Breast epithelium (tissue), 4 donors: Measurements from ENCODE around the gene SLC1A7. TPM values are rescaled to one million over a fixed set of nuclear protein-coding genes. Genes with fewer than 3 reads are reported as not detected.

Experiments used
- DNase-seq, 2 donors: peaks; one replicate each; pipeline ENCODE4 v3.0.0-alpha.2; 2019; ENCODE audit warnings: low spot score in 2 of 2
- H3K27ac ChIP-seq, 2 donors: fragments of 200-600 bp; sonication (generic) in 1 of 2; one replicate each; pipeline ENCODE4 v1.5.1; 2016 to 2019; ENCODE audit warnings: mild to moderate bottlenecking in 1 of 2
- H3K27me3 ChIP-seq, 2 donors: fragments of 200-600 bp; sonication (generic) in 1 of 2; one replicate each; pipeline versions ENCODE4 v1.5.1 to v1.6.0; 2017 to 2019; ENCODE audit warnings: control low read depth in 1 of 2, mild to moderate bottlenecking in 1 of 2
- H3K36me3 ChIP-seq: fragments of 200-600 bp; one replicate; pipeline ENCODE4 v1.5.1; 2019
- H3K4me1 ChIP-seq, 2 donors: fragments of 200-600 bp; sonication (generic); one replicate each; pipeline ENCODE4 v1.5.1; 2016 to 2019; ENCODE audit warnings: control low read depth in 1 of 2
- H3K4me3 ChIP-seq, 3 donors: fragments of 200-600 bp; sonication (generic); 1 replicate in 2 of 3; 2 replicates in 1 of 3; pipeline ENCODE4 v1.5.1; 2016 to 2019; ENCODE audit warnings: mild to moderate bottlenecking in 3 of 3, moderate library complexity in 2 of 3
- H3K9me3 ChIP-seq, 2 donors: fragments of 200-600 bp; sonication (generic) in 1 of 2; one replicate each; pipeline ENCODE4 v1.5.1; 2016 to 2019; ENCODE audit warnings: control low read depth in 1 of 2
- POLR2A ChIP-seq: fragments of 450-650 bp; IDR thresholded peaks from one replicate; pipeline ENCODE4 v1.6.1; 2016; ENCODE audit warnings: antibody characterized with exemption, mild to moderate bottlenecking, moderate library complexity
- POLR2AphosphoS5 ChIP-seq, 3 donors: sonication (generic); formaldehyde crosslinking; IDR thresholded peaks; one replicate each; pipeline ENCODE4 v1.6.1; 2017; ENCODE audit warnings: antibody characterized with exemption in 3 of 3
- intact Hi-C: fragments of 100-400 bp; cut with DNase I; formaldehyde crosslinking; loops from one replicate; pipeline ENCODE4 v1.15.1; 2023; ENCODE audit warnings: low total_unique reads
- total RNA-seq, 3 donors: library from RNA; depleted of rRNA; stranded (reverse); fragments of >200 nt; gene quantifications; one replicate each; pipeline ENCODE4 v1.1.0, GENCODE V29; 2016
- TF ChIP-seq, protein P1 (sequence below), 3 donors: fragments of 450-650 bp; IDR thresholded peaks; one replicate each; pipeline ENCODE4 v1.5.1; 2016 to 2017; ENCODE audit warnings: antibody characterized with exemption in 3 of 3, mild to moderate bottlenecking in 3 of 3, moderate library complexity in 3 of 3

SLC1A7 gene
- total RNA-seq, 3 donors from 2014 or later, result 0.16 TPM; not detected in 2

DNA sequence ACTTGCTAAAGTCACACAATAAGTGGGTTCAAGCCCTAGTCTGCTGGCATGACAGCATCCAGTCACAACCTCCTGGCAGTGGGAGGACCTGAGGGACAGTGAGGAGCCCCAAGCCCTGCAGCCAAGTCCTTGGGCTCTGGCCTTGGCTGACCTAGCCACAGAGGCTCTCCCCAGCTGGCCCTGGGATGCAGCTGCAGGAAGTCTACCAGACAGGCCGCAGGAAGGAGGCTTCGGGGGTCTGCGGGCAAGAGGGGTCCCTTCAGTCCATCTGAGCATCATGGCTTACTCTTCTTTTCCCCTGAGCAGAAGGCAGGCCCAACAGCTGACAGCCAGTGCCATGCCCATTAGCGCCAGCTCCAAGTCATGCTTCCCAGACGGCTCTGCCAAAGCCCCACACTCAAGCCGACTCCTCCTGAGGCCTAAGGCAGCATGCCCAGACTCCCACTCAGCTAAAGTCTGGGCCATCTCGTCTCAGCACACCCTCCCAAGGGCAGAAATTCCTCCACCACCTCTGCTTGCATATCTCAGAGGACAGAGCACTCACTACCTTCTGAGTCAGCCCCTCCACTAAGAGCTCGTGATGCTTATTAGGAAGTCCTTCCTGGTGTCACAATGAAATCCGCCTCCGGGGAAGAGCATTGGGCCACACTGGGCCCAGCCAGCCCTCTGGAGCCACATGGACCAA is 20.1 kb downstream of the SLC1A7 start:
- H3K27ac ChIP-seq, result peak overlapping the region; percentile 55 to 93
- DNase-seq, result no peak
- peaks cover 0 to 8% of the 10 kb centered on the region in 2 donors for H3K4me1 ChIP-seq

DNA sequence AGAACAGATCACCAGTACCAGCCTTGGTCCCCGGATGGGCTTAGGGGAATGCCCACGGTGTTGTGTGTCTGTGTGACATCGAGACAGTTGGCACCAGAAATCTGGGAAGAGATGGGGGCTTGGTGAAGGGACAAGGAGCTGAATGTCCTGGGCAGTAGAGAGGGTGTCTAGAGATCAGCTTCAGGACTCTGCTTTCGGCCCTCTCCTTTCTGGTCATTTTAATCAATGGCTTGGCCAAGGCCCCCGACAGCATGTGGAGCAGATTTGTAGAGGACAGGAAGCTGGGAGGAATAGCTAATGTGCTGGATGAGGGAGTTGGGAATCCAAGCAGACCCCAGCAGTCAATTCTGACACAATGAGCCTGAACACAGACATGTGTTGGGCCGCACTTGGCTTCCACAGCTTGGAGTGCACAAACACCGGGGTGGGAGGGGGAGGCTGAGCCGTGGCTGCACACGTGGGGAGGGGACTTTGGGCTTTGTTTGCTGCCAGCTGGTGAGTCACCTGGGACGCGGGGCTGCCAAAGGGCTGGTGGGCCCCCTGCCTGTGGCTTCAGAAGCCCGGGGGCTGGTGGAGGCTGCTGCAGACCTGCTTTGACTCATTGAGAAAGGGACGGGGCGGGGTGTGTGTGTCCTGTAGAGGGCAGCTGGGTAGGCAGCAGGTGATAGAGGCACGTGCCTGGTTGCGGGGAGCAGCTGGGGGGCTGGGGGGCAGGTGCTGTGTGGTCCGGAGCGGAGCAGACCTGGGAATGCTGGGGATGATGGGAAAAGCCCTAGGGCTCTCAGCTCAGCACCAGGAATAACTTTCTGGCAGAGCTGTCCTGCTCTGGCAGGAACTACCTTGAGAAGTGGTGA is 20.9 kb downstream of the SLC1A7 start:
- intact Hi-C loops, result no loop called here
- no peak overlapping the region for H3K4me3 ChIP-seq
- no peak for TF ChIP-seq POLR2AphosphoS5 (IDR thresholded peaks at IDR 0.05)
- TF ChIP-seq, protein P1, sequence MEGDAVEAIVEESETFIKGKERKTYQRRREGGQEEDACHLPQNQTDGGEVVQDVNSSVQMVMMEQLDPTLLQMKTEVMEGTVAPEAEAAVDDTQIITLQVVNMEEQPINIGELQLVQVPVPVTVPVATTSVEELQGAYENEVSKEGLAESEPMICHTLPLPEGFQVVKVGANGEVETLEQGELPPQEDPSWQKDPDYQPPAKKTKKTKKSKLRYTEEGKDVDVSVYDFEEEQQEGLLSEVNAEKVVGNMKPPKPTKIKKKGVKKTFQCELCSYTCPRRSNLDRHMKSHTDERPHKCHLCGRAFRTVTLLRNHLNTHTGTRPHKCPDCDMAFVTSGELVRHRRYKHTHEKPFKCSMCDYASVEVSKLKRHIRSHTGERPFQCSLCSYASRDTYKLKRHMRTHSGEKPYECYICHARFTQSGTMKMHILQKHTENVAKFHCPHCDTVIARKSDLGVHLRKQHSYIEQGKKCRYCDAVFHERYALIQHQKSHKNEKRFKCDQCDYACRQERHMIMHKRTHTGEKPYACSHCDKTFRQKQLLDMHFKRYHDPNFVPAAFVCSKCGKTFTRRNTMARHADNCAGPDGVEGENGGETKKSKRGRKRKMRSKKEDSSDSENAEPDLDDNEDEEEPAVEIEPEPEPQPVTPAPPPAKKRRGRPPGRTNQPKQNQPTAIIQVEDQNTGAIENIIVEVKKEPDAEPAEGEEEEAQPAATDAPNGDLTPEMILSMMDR (IDR thresholded peaks at IDR 0.05), result no peak
- no peak for TF ChIP-seq POLR2A
- DNase-seq, result peak in 1 of 2 donors; percentile 23
- H3K27ac ChIP-seq, result peak overlapping the region; percentile 55 to 93
- H3K27me3 ChIP-seq, result no peaks in the 10 kb centered on the region
- H3K36me3 ChIP-seq, result no peaks in the 10 kb centered on the region
- peaks cover 0 to 8% of the 10 kb centered on the region in 2 donors for H3K4me1 ChIP-seq
- no peaks in the 10 kb centered on the region for H3K9me3 ChIP-seq

More for the DNA sequence above, 20.1 kb downstream of the SLC1A7 start:
- Histone ChIP-seq H3K36me3 (no peaks in the 10 kb centered on the region), H3K4me3 (no peak overlapping the region), H3K9me3 (no peaks in the 10 kb centered on the region), H3K27me3 (no peaks in the 10 kb centered on the region)
- intact Hi-C loops, result no loop called here
- no peak for TF ChIP-seq POLR2AphosphoS5 (IDR thresholded peaks at IDR 0.05)
- TF ChIP-seq, protein P1 (IDR thresholded peaks at IDR 0.05), result no peak
- no peak for TF ChIP-seq POLR2A

DNA sequence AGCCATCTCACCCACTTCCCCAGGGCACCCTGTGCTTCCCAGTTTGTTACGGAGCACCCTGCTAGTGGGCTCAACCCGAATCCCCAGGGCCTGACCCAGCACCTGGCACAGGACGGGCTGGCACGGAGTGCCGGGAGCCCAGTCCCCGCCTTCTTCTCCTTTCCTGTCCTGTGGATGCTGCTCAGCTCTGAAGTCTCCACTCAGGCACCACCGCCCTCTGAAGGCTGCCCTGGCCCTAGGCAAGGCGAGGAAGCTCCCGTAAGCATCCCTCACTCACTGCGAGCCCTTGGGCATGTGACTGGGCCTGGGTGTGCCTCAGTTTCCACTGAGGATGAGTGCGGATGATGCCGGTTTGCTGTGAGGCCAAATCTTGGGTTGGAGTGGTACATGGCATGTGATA is 21.8 kb downstream of the SLC1A7 start:
- Histone ChIP-seq H3K4me1 (peaks cover 0 to 8% of the 10 kb centered on the region in 2 donors), H3K4me3 (no peak overlapping the region), H3K27me3 (no peaks in the 10 kb centered on the region), H3K9me3 (no peaks in the 10 kb centered on the region), H3K36me3 (no peaks in the 10 kb centered on the region), H3K27ac (peak overlapping the region; percentile 55 to 93)
- no peak for TF ChIP-seq POLR2A
- intact Hi-C loops, result no loop called here
- no peak for DNase-seq

DNA sequence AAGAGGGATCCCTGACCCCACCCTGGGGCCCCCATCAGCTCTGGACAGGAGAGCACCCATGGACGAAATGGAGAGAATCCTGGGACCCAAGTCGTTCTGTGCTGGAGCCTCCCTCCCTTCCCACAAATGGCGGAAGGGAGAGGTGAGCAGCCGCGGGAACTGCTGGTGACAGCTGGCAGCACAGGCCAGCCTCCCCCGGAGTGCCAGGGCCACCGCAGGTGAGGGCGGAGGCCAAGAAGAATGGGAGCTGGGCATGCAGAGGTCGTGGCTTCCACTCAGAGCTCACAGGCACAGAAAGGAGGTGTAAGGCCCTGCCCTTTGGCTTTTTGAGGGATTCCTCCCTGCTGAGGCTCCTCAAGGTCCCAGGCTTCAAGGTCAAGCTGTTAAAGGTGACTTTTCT is 24.6 kb downstream of the SLC1A7 start:
- no peaks in the 10 kb centered on the region for H3K36me3 ChIP-seq
- no peak for TF ChIP-seq POLR2AphosphoS5 (IDR thresholded peaks at IDR 0.05)
- TF ChIP-seq POLR2A, result no peak
- TF ChIP-seq, protein P1 (IDR thresholded peaks at IDR 0.05), result no peak
- no peak overlapping the region for H3K4me3 ChIP-seq
- H3K27ac ChIP-seq, result no peak overlapping the region
- H3K27me3 ChIP-seq, result peaks cover 0 to 4% of the 10 kb centered on the region in 2 donors
- no peaks in the 10 kb centered on the region for H3K9me3 ChIP-seq
- intact Hi-C loops, result no loop called here
- peaks cover 0 to 8% of the 10 kb centered on the region in 2 donors for H3K4me1 ChIP-seq
- DNase-seq, result no peak

DNA sequence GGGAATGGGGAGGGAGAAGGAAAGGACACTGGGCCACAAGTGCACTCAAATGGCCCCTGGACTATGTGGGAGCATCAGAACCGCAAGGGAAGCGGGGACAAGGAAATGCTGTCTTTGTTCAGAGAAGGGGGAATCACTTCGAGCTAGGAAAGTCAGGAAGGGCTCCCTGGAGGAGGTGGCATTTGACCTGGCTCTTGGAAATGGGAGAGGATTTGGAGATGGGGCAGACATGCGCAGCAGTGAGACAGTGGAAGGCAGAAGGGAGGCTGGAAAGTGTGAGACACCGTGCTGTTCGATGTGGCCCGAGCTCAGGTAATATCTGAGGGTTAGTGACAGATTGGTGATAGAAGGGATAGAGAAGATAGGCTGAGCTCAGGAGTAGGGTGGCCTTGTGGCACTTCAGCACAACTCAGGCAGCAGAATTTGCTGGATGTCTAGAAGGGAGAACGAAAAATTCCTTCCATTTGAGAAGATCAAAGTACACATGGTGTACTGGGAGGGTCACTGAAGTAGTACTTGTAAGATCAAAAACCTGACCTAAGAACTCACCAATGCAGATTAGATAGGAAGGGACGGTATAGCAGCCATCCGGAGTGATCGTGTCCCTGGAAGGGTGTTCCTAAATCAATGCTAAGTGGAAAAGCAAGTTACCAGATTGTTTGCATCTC is 25.4 kb downstream of the SLC1A7 start:
- no peak for TF ChIP-seq POLR2AphosphoS5 (IDR thresholded peaks at IDR 0.05)
- TF ChIP-seq POLR2A, result no peak
- TF ChIP-seq, protein P1 (IDR thresholded peaks at IDR 0.05), result no peak
- Histone ChIP-seq H3K4me1 (peaks cover 0 to 6% of the 10 kb centered on the region in 2 donors), H3K27me3 (peaks cover 0 to 4% of the 10 kb centered on the region in 2 donors), H3K27ac (no peak overlapping the region), H3K4me3 (no peak overlapping the region), H3K36me3 (no peaks in the 10 kb centered on the region), H3K9me3 (no peaks in the 10 kb centered on the region)
- intact Hi-C loops, result no loop called here
- no peak for DNase-seq
